Spleen (tissue), 11 donors: Measurements from ENCODE around the gene LRRC4C. TPM values are rescaled to one million over a fixed set of nuclear protein-coding genes. Genes with fewer than 3 reads are reported as not detected.

Experiments
- DNase-seq: peaks from one replicate; pipeline ENCODE4 v3.0.0-alpha.2; 2020
- H3K27ac ChIP-seq, 8 donors: fragments of 200-600 bp; sonication (generic) in 7 of 8; 1 replicate in 4 of 8; 2 replicates in 4 of 8; pipeline versions ENCODE4 v1.5.0 to v1.8.0; 2016 to 2021; ENCODE audit warnings: inconsistent platforms in 4 of 8, mild to moderate bottlenecking in 4 of 8, moderate library complexity in 1 of 8
- H3K27me3 ChIP-seq, 7 donors: fragments of 200-600 bp; sonication (generic) in 6 of 7; replicated peaks in 1 of 7; 1 replicate in 4 of 7; 2 replicates in 3 of 7; pipeline versions ENCODE4 v1.5.0 to v1.8.0; 2016 to 2021; ENCODE audit warnings: inconsistent platforms in 3 of 7, mild to moderate bottlenecking in 1 of 7
- H3K36me3 ChIP-seq, 6 donors: fragments of 200-600 bp; sonication (generic) in 5 of 6; 1 replicate in 4 of 6; 2 replicates in 2 of 6; pipeline versions ENCODE4 v1.5.0 to v1.8.0; 2016 to 2021; ENCODE audit warnings: inconsistent platforms in 2 of 6
- H3K4me1 ChIP-seq, 6 donors: fragments of 200-600 bp; sonication (generic) in 5 of 6; 1 replicate in 3 of 6; 2 replicates in 3 of 6; pipeline versions ENCODE4 v1.5.0 to v1.8.0; 2016 to 2021; ENCODE audit warnings: inconsistent platforms in 3 of 6
- H3K4me3 ChIP-seq, 8 donors: fragments of 200-600 bp; sonication (generic) in 7 of 8; 1 replicate in 4 of 8; 2 replicates in 4 of 8; pipeline versions ENCODE4 v1.5.0 to v1.8.0; 2016 to 2021; ENCODE audit warnings: inconsistent platforms in 4 of 8, mild to moderate bottlenecking in 4 of 8, moderate library complexity in 2 of 8
- H3K9me3 ChIP-seq, 8 donors: fragments of 200-600 bp; sonication (generic) in 7 of 8; 1 replicate in 4 of 8; 2 replicates in 4 of 8; pipeline versions ENCODE4 v1.5.0 to v1.8.0; 2016 to 2021; ENCODE audit warnings: inconsistent platforms in 4 of 8
- CTCF ChIP-seq, 11 experiments: fragments of 200-600 bp in 7 of 11; fragments of 450-650 bp in 4 of 11; sonication (generic) in 4 of 11; IDR thresholded peaks in 8 of 11; conservative IDR thresholded peaks in 3 of 11; 1 replicate in 7 of 11; 2 replicates in 4 of 11; pipeline versions ENCODE4 v1.4.0 to v1.8.0; 2016 to 2021; ENCODE audit warnings: antibody characterized with exemption in 11 of 11, inconsistent platforms in 4 of 11, mild to moderate bottlenecking in 1 of 11
- POLR2A ChIP-seq, 3 donors: fragments of 450-650 bp; IDR thresholded peaks; one replicate each; pipeline ENCODE4 v1.5.1; 2017; ENCODE audit warnings: antibody characterized with exemption in 3 of 3, mild to moderate bottlenecking in 1 of 3
- POLR2AphosphoS5 ChIP-seq, 3 donors: sonication (generic); formaldehyde crosslinking; IDR thresholded peaks; one replicate each; pipeline ENCODE4 v1.5.1; 2017; ENCODE audit warnings: antibody characterized with exemption in 3 of 3
- WGBS, 5 donors: extraction: QIAGEN DNeasy Blood & Tissue Kit in 3 of 5; methylation state at CpG; one replicate each; pipeline versions ENCODE4 v1.1.5 to v1.1.7; 2013 to 2018; 5-methylcytosine and 5-hydroxymethylcytosine counted together
- intact Hi-C: fragments of 100-400 bp; cut with DNase I; formaldehyde crosslinking; loops from one replicate; pipeline ENCODE4 v1.15.0; 2023; ENCODE audit warnings: low total_unique reads
- polyA plus RNA-seq, 3 donors: library from polyadenylated mRNA; stranded (reverse); fragments of 200-250 nt; gene quantifications; one replicate each; pipeline ENCODE4 v1.2.1, GENCODE V29; 2013
- total RNA-seq, 7 donors: library from RNA; depleted of rRNA in 3 of 7; stranded (reverse); fragments of >200 nt in 3 of 7; fragmentation: NEBNext Ultra II Directional in 4 of 7; extraction: Animal tissue kit (Norgen Biotek cat#: 25700) in 4 of 7; gene quantifications; one replicate each; pipeline versions ENCODE4 v1.1.0 to v1.2.1, GENCODE V29; 2016 to 2021
- donor health status: healthy with polysubstance abuse.
- donor health status: DM: no; HTN: no; CAD: no; lungs with moderate emphysema.
- donor health status: DM: no; HTN: no; CAD: no.
- donor health status: Bipolar disorder and iron deficiency.
- donor health status: healthy.
- donor health status: DM: no; HTN: no; CAD: no.
- donor health status: DM: yes; HTN: yes; CAD: no.

Gene LRRC4C
- total and polyA plus RNA-seq, 10 donors: 0.15 to 8.9 (median 1.9) TPM

GRCh38 chr11:41177791-41178190, 281.7 kb downstream of the LRRC4C start:
- Histone ChIP-seq H3K9me3 (peaks cover 0 to 19% (median 4%) of the 10 kb centered on the region in 8 donors), H3K27ac (no peak overlapping the region), H3K36me3 (no peaks in the 10 kb centered on the region), H3K4me3 (no peak overlapping the region), H3K27me3 (no peaks in the 10 kb centered on the region), H3K4me1 (no peaks in the 10 kb centered on the region)
- TF ChIP-seq POLR2AphosphoS5 (IDR thresholded peaks at IDR 0.05) (no peak), CTCF (IDR thresholded peaks at IDR 0.05 in 8 of 11, conservative IDR thresholded peaks at IDR 0.05 in 3 of 11) (no peak), POLR2A (IDR thresholded peaks at IDR 0.05) (no peak)
- 78 to 90% (median 80%) methylated on average over 4 of the region's 4 CpGs for WGBS, 5 donors
- intact Hi-C loops: no loop called here
- no peak for DNase-seq

- H3K9me3 ChIP-seq: peaks cover 0 to 14% (median under 1%) of the 10 kb centered on the region in 8 donors
- no peak overlapping the region for H3K27ac ChIP-seq
- H3K4me3 ChIP-seq: no peak overlapping the region
- TF ChIP-seq CTCF (IDR thresholded peaks at IDR 0.05 in 8 of 11, conservative IDR thresholded peaks at IDR 0.05 in 3 of 11) (no peak), POLR2A (IDR thresholded peaks at IDR 0.05) (no peak), POLR2AphosphoS5 (IDR thresholded peaks at IDR 0.05) (no peak)
- no peaks in the 10 kb centered on the region for H3K27me3 ChIP-seq
- no peaks in the 10 kb centered on the region for H3K36me3 ChIP-seq
- DNase-seq: no peak
- H3K4me1 ChIP-seq: no peaks in the 10 kb centered on the region
- intact Hi-C loops: no loop called here
- 29 to 63% (median 36%) methylated on average over 1 of the region's 1 CpG for WGBS, 5 donors
Measured at GRCh38 chr11:41175304-41175972, 284.0 kb downstream of the LRRC4C start.

DNA sequence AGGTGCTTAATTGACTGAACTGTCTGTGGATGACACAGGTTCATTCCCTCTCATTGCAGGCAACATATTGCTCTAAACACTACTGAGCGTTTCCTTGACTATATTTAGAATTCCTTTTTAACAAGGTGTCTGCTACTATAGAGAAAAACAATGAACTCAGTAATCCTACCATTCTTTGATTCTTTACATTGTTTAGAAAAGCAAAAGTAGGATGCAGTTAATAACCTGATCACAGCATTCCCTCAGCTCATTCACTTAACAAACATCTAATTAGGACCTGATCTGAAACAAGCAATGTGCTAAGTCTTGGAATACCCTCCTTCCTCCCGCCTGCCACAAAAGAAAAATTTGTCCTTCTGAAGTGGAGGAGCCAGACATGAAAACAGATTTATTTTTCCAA, 313.1 kb downstream of the LRRC4C start:
- no peak for DNase-seq
- H3K36me3 ChIP-seq: no peaks in the 10 kb centered on the region
- no peak overlapping the region for H3K4me3 ChIP-seq
- no peak overlapping the region for H3K27ac ChIP-seq
- H3K9me3 ChIP-seq: peaks cover 0 to 19% (median 0%) of the 10 kb centered on the region in 8 donors
- no peaks in the 10 kb centered on the region for H3K4me1 ChIP-seq
- H3K27me3 ChIP-seq: no peaks in the 10 kb centered on the region
- 54 to 80% (median 57%) methylated on average over 2 of the region's 2 CpGs for WGBS, 5 donors
- TF ChIP-seq POLR2A (IDR thresholded peaks at IDR 0.05) (no peak), POLR2AphosphoS5 (IDR thresholded peaks at IDR 0.05) (no peak), CTCF (IDR thresholded peaks at IDR 0.05 in 8 of 11, conservative IDR thresholded peaks at IDR 0.05 in 3 of 11) (no peak)
- intact Hi-C loops: no loop called here

GRCh38 chr11:41145420-41145819, 314.0 kb downstream of the LRRC4C start:
- peaks cover 0 to 19% (median 0%) of the 10 kb centered on the region in 8 donors for H3K9me3 ChIP-seq
- TF ChIP-seq POLR2AphosphoS5 (IDR thresholded peaks at IDR 0.05) (no peak), CTCF (IDR thresholded peaks at IDR 0.05 in 8 of 11, conservative IDR thresholded peaks at IDR 0.05 in 3 of 11) (no peak), POLR2A (IDR thresholded peaks at IDR 0.05) (no peak)
- no peaks in the 10 kb centered on the region for H3K4me1 ChIP-seq
- intact Hi-C loops: no loop called here
- no peak overlapping the region for H3K4me3 ChIP-seq
- H3K36me3 ChIP-seq: no peaks in the 10 kb centered on the region
- 77 to 91% (median 85%) methylated on average over 5 of the region's 5 CpGs for WGBS, 5 donors
- no peak for DNase-seq
- no peaks in the 10 kb centered on the region for H3K27me3 ChIP-seq
- H3K27ac ChIP-seq: no peak overlapping the region
